Neural cell (in vitro differentiated cells): ENCODE results near the gene CCDC43. TPM values are rescaled to one million over a fixed set of nuclear protein-coding genes. Genes with fewer than 3 reads are reported as not detected.

Experiments used
- H2AFZ ChIP-seq: fragments of 200-600, 300-800 bp; sonication (generic), shearing (Covaris generic); 2 replicates; pipeline ENCODE4 v1.6.0; 2014; ENCODE audit warnings: low read depth, mild to moderate bottlenecking, antibody characterized with exemption, low read length, moderate library complexity
- H3F3A ChIP-seq: fragments of 200-600 bp; shearing (Covaris generic); 2 replicates; pipeline ENCODE4 v1.6.1; 2016; ENCODE audit warnings: mild to moderate bottlenecking, moderate library complexity, mixed read lengths, antibody characterized with exemption, low read length; ENCODE audit not compliant: insufficient read depth, poor library complexity, severe bottlenecking
- H3K27ac ChIP-seq: fragments of 200-600, 300-800 bp; sonication (generic), shearing (Covaris generic); 2 replicates; pipeline ENCODE4 v1.5.1; 2014; ENCODE audit warnings: mild to moderate bottlenecking, low read length, moderate library complexity
- H3K27me3 ChIP-seq: fragments of 300-800, 200-600 bp; sonication (generic), shearing (Covaris generic); 2 replicates; pipeline ENCODE4 v1.6.0; 2014; ENCODE audit warnings: mild to moderate bottlenecking, low read depth, low read length, moderate library complexity; ENCODE audit not compliant: insufficient read depth
- H3K36me3 ChIP-seq: fragments of 300-800, 200-600 bp; sonication (generic), shearing (Covaris generic); 2 replicates; pipeline ENCODE4 v1.5.1; 2014; ENCODE audit warnings: mild to moderate bottlenecking, antibody characterized with exemption, low read length, moderate library complexity; ENCODE audit not compliant: insufficient read depth
- H3K4me2 ChIP-seq: fragments of 300-800, 200-600 bp; sonication (generic), shearing (Covaris generic); 2 replicates; pipeline ENCODE4 v1.6.0; 2014; ENCODE audit warnings: mild to moderate bottlenecking, low read length
- H3K4me3 ChIP-seq: fragments of 300-800, 200-600 bp; sonication (generic), shearing (Covaris generic); 2 replicates; pipeline ENCODE4 v1.5.1; 2014; ENCODE audit warnings: mild to moderate bottlenecking, low read length, moderate library complexity
- H3K79me2 ChIP-seq: fragments of 200-600 bp; shearing (Covaris generic); replicated peaks from 2 replicates; pipeline ENCODE4 v1.6.0; 2014; ENCODE audit warnings: mild to moderate bottlenecking, low read length, moderate library complexity; ENCODE audit not compliant: insufficient read depth
- H3K9ac ChIP-seq: fragments of 300-800, 200-600 bp; sonication (generic), shearing (Covaris generic); 2 replicates; pipeline ENCODE4 v1.6.1; 2016; ENCODE audit warnings: mild to moderate bottlenecking, low read length, mixed read lengths
- H3K9me2 ChIP-seq: fragments of 200-600 bp; shearing (Covaris generic); 2 replicates; pipeline ENCODE4 v1.6.1; 2016; ENCODE audit warnings: mild to moderate bottlenecking, low read length, mixed read lengths; ENCODE audit not compliant: insufficient read depth
- H3K9me3 ChIP-seq: fragments of 200-600, 300-800 bp; sonication (generic), shearing (Covaris generic); 2 replicates; pipeline ENCODE4 v1.6.1; 2016; ENCODE audit warnings: mild to moderate bottlenecking, mixed run types, low read length, moderate library complexity, mixed read lengths
- H4K20me1 ChIP-seq: fragments of 200-600 bp; shearing (Covaris generic); 2 replicates; pipeline ENCODE4 v1.6.1; 2016; ENCODE audit warnings: mild to moderate bottlenecking, mixed run types; ENCODE audit not compliant: insufficient read depth
- EP300 ChIP-seq: fragments of 450-650 bp; conservative IDR thresholded peaks from 2 replicates; pipeline ENCODE4 v1.6.1; 2014; ENCODE audit warnings: antibody characterized with exemption, mild to moderate bottlenecking, moderate library complexity; ENCODE audit not compliant: poor library complexity, severe bottlenecking
- EZH2 ChIP-seq: fragments of 200-600, 300-800 bp; shearing (Covaris generic), sonication (generic); IDR thresholded peaks from 2 replicates; pipeline ENCODE4 v1.6.1; 2014; ENCODE audit warnings: antibody characterized with exemption, low read length, borderline replicate concordance, mild to moderate bottlenecking; ENCODE audit not compliant: insufficient read depth, poor library complexity, severe bottlenecking
- MXI1 ChIP-seq: fragments of 450-650 bp; conservative IDR thresholded peaks from 2 replicates; pipeline ENCODE4 v1.6.1; 2014; ENCODE audit warnings: antibody characterized with exemption, mild to moderate bottlenecking; ENCODE audit not compliant: poor library complexity, severe bottlenecking
- POLR2AphosphoS5 ChIP-seq: IDR thresholded peaks from 2 replicates; pipeline ENCODE4 v1.6.1; 2012
- RAD21 ChIP-seq: fragments of 450-650 bp; conservative IDR thresholded peaks from 2 replicates; pipeline ENCODE4 v1.6.1; 2014; ENCODE audit warnings: antibody characterized with exemption, mild to moderate bottlenecking, moderate library complexity
- REST ChIP-seq: IDR thresholded peaks from 2 replicates; pipeline ENCODE4 v1.6.1; 2012; ENCODE audit warnings: borderline replicate concordance
- SMC3 ChIP-seq: fragments of 450-650 bp; conservative IDR thresholded peaks from 2 replicates; pipeline ENCODE4 v1.6.1; 2014; ENCODE audit warnings: antibody characterized with exemption, mild to moderate bottlenecking, moderate library complexity; ENCODE audit not compliant: poor library complexity
- TAF1 ChIP-seq: IDR thresholded peaks from 2 replicates; pipeline ENCODE4 v1.6.1; 2012; ENCODE audit warnings: low read depth
- polyA plus RNA-seq: library from polyadenylated mRNA; depleted of rRNA; stranded (reverse); fragments of >200 nt; gene quantifications from 2 replicates; pipeline ENCODE4 v1.2.3, GENCODE V29; 2014
- TF ChIP-seq, protein P1 (sequence below): fragments of 450-650 bp; IDR thresholded peaks from 2 replicates; pipeline ENCODE4 v1.5.1; 2014; ENCODE audit warnings: antibody characterized with exemption, mild to moderate bottlenecking, moderate library complexity; ENCODE audit not compliant: poor library complexity, severe bottlenecking

CCDC43 gene
- polyA plus RNA-seq, 1 donor from 2014 or later: 53.3 TPM

GRCh38 chr17:44651228-44651627 is 38.3 kb downstream of the CCDC43 start:
- no peak overlapping the region for H3K27ac ChIP-seq
- TF ChIP-seq, protein P1, sequence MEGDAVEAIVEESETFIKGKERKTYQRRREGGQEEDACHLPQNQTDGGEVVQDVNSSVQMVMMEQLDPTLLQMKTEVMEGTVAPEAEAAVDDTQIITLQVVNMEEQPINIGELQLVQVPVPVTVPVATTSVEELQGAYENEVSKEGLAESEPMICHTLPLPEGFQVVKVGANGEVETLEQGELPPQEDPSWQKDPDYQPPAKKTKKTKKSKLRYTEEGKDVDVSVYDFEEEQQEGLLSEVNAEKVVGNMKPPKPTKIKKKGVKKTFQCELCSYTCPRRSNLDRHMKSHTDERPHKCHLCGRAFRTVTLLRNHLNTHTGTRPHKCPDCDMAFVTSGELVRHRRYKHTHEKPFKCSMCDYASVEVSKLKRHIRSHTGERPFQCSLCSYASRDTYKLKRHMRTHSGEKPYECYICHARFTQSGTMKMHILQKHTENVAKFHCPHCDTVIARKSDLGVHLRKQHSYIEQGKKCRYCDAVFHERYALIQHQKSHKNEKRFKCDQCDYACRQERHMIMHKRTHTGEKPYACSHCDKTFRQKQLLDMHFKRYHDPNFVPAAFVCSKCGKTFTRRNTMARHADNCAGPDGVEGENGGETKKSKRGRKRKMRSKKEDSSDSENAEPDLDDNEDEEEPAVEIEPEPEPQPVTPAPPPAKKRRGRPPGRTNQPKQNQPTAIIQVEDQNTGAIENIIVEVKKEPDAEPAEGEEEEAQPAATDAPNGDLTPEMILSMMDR: no peak
- no peak for TF ChIP-seq RAD21
- no peak for TF ChIP-seq SMC3
- no peak for TF ChIP-seq TAF1
- TF ChIP-seq EP300: no peak
- TF ChIP-seq EZH2: no peak
- TF ChIP-seq MXI1: no peak
- no peak for TF ChIP-seq POLR2AphosphoS5
- TF ChIP-seq REST: no peak
- no peaks in the 10 kb centered on the region for H3K9me2 ChIP-seq
- H3K4me3 ChIP-seq: no peak overlapping the region
- no peak overlapping the region for H2AFZ ChIP-seq
- no peaks in the 10 kb centered on the region for H3K79me2 ChIP-seq
- peaks cover 5% of the 10 kb centered on the region for H3K9me3 ChIP-seq
- no peaks in the 10 kb centered on the region for H4K20me1 ChIP-seq
- no peaks in the 10 kb centered on the region for H3F3A ChIP-seq
- H3K4me2 ChIP-seq: no peak overlapping the region
- no peaks in the 10 kb centered on the region for H3K36me3 ChIP-seq
- H3K9ac ChIP-seq: no peak overlapping the region
- H3K27me3 ChIP-seq: peaks cover 9% of the 10 kb centered on the region

- Histone ChIP-seq H4K20me1 (no peaks in the 10 kb centered on the region), H2AFZ (no peak overlapping the region), H3K27me3 (no peaks in the 10 kb centered on the region), H3K4me3 (no peak overlapping the region), H3K9me2 (no peaks in the 10 kb centered on the region), H3K36me3 (no peaks in the 10 kb centered on the region), H3F3A (no peaks in the 10 kb centered on the region), H3K27ac (no peak overlapping the region), H3K4me2 (no peak overlapping the region), H3K79me2 (no peaks in the 10 kb centered on the region), H3K9me3 (no peaks in the 10 kb centered on the region), H3K9ac (no peak overlapping the region)
- TF ChIP-seq RAD21 (no peak), MXI1 (no peak), POLR2AphosphoS5 (no peak), EP300 (no peak), TAF1 (no peak), REST (no peak), EZH2 (no peak), SMC3 (no peak)
- TF ChIP-seq, protein P1: no peak
Measured at GRCh38 chr17:44648963-44649362, 40.6 kb downstream of the CCDC43 start.
